Muscle of back (tissue), 11 donors: ENCODE data around the gene FXYD2. TPM values are rescaled to one million over a fixed set of nuclear protein-coding genes. Genes with fewer than 3 reads are reported as not detected.

Experiments used
- DNase-seq, 3 donors: peaks; one replicate each; pipeline versions ENCODE4 v3.0.0 to v3.0.0-alpha.2; 2013
- polyA plus RNA-seq, 10 donors: library from polyadenylated mRNA; unstranded; fragments of 120-200 nt; gene quantifications; one replicate each; pipeline ENCODE4 v1.2.1, GENCODE V29; 2013; ENCODE audit not compliant: insufficient read length in 10 of 10

Gene FXYD2
- polyA plus RNA-seq, 10 donors: 0.51 to 2.5 (median 1.1) TPM

DNA sequence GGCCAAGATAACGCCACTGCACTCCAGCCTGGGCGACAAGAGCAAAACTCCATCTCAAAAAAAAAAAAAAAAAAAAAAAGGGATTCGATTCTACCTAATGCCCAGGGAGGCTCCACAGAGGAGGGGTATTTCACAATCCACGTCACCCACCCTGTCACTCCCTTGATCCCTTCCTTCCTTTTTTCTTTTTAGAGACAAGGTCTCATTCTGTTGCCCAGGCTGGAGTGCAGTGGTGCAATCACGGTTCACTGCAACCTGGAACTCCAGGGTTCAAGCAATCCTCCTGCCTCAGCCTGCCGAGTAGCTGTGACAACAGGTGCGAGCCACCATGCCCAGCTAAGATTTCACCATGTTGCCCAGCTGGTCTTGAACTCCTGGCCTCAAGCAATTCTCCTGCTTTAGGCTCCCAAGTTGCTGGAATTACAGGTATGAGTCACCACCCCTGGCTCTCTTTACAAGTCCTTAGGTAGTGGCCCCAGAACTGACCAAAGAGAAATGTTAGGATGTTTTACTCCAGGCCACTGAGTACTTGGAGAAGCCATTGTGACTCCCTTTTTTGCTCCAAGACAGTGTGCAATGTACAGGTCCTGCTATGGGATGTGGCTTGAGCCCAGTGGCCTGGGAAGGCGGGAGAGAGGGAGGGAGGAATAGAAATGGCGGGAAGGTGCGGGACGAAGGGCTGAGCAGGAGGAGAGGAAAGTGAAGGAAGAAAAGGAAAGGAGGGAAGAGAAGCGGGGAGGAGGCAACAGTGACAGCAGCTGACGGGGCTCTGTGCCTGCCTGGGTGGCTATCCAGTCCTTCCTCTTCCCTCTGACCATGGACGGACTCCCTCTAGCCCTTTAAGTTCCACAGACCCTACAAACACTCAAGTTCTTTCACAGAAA lies 11.8 kb upstream of the FXYD2 start:
- DNase-seq: no peak

DNA sequence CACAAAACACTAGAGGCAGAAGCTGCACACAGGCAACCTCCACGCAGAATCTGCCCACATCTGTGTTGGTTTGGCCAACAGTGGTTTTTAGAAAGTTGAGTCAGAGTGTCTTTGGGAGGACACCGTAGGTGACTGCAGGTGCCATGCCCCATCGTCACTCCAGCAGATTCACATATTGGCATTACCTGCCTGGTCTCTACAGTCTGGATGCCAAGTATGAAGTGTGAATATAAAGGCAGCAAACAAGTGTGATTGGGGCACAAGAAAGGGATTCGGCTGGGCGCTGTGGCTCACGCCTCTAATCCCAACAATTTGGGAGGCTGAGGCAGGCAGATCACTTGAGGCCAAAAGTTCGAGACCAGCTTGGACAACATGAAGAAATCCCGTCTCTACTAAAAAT lies 11.0 kb upstream of the FXYD2 start:
- DNase-seq: no peak

GRCh38 chr11:117834838-117835443 lies 10.4 kb upstream of the FXYD2 start:
- no peak for DNase-seq

- DNase-seq: no peak
Measured at GRCh38 chr11:117834068-117834810, 9.7 kb upstream of the FXYD2 start.

- DNase-seq: peak in 2 of 3 donors; percentile 57 to 62
Measured at GRCh38 chr11:117833401-117833891, 8.9 kb upstream of the FXYD2 start.

DNA sequence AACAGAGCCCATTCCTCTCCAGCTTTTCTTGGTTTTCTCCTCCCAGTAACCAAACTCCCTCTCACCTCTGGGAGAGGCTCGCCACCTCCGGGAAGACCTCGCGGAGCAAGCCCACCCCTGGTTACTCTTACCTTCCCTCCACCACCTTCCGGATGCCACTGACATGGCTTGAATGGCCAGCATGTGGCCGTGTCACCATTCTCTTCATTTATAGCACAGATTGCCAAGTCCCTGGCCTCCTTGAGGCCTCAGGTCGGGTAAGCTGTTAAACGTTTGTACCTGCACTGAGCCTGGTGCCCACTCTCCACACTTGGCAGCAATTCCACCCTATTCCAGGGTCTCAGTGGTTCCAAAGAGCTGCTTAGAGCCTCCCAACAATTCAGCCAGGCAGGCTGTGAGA lies 8.0 kb upstream of the FXYD2 start:
- no peak for DNase-seq

DNA sequence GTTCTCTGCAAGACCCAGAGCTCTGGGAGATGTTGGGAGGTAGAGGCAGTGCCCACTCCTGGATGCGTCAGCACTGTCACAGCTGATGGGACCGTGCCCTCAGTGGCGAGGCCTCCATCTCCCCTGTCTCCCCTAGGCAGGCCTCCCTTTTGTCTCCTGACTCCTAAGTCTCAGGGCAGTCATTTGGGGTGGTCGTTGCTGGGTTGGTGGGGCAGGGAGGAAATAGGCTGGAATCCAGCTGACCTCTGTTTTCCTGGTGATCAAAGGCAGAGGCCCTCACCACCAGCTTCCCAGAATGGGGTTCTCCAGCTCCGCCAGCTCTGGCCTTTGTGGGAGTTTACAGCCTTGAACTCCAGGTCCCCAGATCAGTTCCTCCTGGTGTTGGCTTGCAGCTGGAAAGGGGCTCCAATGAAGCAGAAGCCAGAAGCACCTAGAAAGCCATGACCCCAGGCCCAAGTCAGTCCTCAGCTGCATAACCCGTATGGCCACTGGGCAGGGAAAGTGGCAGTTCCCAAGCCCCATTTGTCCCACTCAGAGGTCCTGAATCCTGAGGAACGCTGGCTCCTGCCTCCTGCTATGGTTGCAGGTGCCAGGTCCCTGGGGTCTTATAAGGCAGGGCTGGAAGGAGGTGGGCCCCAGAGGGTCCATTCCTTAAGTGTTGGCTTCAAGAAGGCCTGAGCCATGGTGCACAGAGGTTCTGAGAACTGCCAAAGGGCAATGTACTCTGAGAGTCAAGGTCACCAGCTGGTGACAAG lies 7.3 kb upstream of the FXYD2 start:
- DNase-seq: no peak

DNA sequence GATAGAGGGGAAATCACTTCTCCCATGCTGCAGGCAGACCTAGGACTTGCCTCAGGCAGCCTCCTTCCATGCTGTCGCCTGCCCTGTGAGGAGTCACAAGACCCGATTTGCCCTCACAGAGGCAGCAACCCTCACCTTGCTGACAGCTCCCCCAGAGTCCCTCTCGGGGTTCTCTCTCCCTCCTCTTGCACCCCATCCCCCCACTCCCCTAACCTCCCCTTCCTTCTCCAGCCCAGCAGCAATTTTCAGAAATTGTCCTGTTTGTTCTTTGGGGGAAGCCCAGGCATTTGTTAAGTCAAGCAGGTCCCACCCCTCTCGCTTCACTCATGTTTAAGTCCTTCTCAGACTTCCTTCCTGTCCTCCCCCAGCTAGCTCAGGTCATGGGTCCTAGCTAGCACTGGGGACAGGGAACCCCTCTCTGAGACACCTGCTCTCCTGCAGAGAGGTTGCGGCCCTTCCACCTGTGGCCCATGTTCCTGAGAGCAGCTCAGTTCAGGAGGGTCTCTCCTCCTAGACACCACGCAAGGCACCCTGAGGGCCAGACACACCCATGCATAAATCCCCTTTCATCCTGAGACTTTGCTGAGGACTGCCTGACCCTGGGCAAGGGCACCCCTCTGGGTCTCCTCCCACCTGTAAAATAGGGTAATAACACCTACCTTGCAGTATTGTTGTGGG lies 6.3 kb upstream of the FXYD2 start:
- DNase-seq: no peak

DNA sequence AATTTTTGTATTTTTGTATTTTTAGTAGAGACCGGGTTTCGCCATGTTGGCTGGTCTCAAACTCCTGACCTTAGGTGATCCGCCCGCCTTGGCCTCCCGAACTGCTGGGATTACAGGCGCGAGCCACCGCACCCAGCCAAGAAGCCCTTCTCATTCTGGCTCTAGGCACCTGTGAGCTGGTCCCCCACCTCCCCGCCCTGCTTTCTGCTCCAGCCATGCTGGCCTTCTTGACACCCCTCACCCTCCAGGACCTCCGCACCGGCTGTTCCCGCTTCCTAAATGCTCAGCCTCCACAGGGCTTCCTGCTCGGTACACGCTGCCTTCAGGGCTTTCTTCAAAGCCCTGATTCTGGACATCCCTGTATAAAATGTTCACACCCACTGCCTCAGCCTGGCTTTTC lies 5.5 kb upstream of the FXYD2 start:
- DNase-seq: no peak

GRCh38 chr11:117829369-117829725 lies 4.8 kb upstream of the FXYD2 start:
- no peak for DNase-seq

- DNase-seq: no peak
Measured at GRCh38 chr11:117828611-117829368, 4.2 kb upstream of the FXYD2 start.

DNA sequence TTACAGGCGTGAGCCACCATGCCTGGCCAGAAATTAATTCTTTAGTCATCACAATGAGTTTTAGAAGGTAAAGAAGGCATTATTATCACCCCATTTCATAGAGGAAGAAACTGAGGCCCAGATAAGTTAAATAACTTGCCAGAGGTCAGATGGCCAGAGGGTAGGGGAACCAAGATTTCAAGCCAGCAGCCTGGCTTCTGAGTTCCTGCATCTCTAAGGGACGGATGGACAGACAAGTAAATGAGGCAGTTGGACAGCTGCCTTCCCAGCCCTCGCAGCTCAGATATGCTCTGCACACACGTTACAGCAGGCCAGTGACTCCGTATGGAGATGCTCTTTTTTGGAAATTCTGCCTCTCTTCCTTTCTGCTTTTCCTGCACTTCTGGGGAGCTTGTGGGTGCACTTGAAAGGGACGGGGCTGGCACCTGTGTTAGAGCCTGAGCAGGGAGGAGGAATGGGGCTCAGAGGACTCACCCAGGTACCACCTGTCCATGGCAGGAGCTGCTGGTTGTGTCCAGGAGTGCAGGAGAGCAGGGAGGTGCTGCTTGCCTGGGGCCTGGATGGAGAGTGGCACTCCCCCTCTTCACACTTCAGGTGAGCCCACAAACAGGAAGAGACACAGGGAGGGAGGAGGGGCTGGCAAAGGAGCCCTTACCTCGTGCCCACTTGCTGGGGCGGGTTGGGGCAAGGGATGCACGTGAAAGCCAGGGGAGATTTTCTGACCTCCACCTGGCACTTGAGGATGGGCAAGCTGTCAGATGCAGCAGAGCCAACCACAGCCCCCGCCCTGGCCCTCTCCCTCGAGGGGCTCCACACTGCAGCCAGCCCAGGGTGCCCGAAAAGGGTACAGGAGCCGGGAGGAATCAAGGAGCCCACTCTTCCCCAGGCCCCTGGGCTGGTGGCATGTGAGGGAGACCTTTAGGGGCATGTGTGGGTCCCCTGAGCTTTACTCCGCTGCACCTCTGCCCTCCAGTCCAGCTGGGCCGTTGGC lies 3.3 kb upstream of the FXYD2 start:
- no peak for DNase-seq

DNA sequence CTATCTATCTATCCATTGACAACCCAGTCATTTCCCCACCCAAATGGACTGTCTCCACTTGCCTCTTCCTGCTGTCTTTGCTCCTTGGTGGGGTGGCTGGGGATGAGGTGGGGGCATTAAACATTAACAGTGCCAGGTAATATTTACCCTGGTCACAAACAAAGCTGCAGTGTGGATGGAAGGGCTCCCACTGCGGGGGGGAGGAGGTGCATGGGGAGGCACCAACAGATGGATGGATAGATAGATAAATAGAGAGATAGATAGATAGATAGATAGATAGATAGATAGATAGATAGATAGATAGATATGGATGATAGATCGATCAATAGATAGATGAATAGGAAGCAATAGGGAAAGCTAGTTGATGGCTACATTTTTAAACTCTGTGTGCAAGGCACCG lies 2.3 kb upstream of the FXYD2 start:
- DNase-seq: no peak

- no peak for DNase-seq
Measured at GRCh38 chr11:117826190-117826570, 1.6 kb upstream of the FXYD2 start.

DNA sequence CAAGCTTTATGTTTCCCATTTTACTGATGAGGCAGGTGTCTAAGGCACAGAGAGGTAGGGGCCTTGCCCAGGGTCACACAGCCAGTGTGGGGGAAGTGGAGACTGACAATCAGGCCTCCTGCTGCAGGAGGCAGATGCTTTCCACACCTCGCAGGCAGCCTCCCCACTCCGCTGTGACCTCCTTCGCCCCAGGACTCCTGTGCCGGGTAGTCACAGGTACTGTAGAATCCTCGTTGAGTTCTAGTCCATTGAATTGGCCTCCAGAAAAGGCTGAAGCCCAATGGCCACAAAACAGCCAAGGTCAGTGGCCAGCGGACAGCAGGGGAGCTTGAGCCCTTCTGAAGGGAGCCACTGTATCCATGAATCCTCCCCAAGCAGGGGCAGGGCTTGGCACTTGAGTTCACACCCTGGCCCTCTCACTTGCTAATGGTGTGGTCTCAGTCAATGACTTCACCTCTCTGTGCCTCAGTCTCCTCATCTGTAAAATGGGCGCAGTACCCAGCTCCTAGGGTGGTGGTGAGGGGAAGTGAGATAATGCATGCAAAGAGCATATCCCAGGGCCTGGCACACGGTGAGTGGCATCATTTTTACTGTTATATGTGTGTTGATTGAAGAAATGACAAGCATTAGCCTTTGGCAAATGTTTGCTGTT lies 1.1 kb upstream of the FXYD2 start:
- DNase-seq: no peak

DNA sequence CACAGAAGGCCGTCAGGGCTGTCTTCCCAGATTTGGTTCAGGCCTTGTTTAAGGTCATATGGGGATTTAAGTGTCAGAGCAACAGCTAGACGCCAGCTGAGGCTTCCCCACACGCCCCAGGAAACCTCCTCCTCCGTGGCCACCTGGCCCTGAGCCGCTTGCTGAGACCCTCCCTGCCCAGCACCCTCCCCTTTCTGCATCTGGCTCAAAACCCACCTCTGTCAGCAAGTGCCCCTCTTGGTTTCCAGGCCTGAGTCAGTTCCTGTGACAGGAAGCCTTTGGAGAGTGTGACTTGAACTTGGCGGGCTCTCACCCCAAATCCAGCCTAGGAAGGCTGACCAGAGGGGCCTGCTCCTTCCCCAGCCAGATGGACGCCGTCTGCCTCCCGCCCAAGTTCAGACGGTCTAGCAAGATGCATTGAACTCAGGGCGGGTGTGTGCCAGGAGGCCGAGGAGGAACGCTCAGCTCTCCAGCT lies 561 bp downstream of the FXYD2 start:
- DNase-seq: peak in 2 of 3 donors; percentile 62 to 85

DNA sequence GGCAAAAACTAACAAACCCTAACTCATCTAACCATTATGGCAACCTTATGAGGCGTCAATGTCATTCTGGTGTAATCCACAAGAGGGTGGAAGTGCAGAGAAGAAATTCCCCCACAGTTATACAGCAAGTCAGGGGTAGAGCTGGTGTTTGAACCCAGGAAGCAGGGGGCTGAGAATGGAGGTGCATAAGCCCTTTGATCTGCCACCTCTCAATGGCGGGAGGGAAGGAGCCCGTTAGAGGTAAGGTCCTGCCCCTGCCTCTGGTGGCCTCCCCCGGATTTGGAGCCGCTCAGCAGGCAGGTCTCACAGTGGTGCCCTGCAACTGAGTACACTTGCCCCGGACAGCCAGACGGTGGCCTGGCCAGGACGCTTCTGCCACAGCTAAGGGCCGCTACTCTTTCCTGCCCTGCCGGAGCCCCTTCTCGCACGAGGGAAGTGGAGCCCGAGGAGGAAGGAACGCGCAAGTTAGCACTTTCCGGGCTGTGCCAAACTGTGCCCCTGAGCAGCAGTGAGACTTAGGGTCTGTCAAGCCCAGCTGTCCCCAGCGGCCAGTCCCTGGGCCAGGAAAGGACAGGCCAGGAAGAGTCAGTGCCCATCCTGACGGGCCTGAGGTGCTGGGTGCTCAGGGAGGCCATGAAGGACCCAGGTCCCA lies 1.1 kb downstream of the FXYD2 start:
- no peak for DNase-seq
